Measurements from ENCODE around the gene KRTAP10-12.
"Not testable (repeated sequence)": the region's sequence is repeated elsewhere in the genome, so short reads cannot be mapped to it uniquely, and the experiment has no call there.

- TF ChIP-seq EZH2 (IDR thresholded peaks at IDR 0.05; ENCODE audit: borderline replicate concordance, low read length); CTCF (conservative IDR thresholded peaks at IDR 0.05 in 1 of 2, IDR thresholded peaks at IDR 0.05 in 1 of 2; ENCODE audit: extremely low read depth in 1 of 2, insufficient read depth in 1 of 2, low read depth in 1 of 2, low read length in 2 of 2): not testable (repeated sequence)
Measured at GRCh38 chr21:44697172-44697810, at the start of gene KRTAP10-12.

All from mammary epithelial cell (primary cell).